ENCODE results near the gene CPLX3.

CPLX3 gene

DNA sequence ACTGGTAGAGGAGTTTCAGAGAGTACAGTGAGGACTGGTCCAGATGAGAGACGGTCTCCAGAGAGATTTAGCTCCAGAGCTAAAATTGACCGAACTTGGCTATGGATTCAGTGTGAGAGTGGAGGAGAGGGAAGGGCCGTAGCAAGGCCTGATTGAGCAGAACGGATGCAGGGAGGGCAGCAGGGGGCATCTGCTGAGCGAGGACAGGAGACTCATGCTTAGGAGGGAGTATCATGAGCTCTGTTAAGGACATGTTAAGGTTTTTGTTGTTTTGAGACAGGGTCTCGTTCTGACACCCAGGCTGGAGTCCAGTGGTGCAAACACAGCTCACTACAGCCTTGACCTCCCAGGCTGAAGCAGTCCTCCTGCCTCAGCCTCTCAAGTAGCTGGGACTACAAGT is 21.5 kb upstream of the CPLX3 start:
- no peak for DNase-seq

DNA sequence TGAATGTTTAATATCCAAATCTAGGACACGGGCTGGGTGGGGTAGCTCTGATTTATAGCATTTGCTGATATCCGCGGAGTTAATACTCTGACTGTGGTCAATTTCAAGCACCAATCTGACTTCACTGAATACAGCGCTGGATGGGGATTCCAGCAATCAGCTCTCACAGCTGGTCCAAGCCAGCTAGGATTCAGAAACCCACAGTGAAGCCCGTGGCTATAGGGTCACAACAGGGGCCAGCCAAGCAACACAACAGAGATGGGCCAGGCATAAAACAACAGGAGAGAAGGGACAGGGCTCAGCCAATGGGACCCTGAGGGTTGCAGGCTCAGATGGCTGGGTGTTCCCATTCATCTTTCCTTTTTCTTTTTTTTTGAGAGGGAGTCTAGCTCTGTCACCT is 19.1 kb upstream of the CPLX3 start:
- no peak for DNase-seq

DNA sequence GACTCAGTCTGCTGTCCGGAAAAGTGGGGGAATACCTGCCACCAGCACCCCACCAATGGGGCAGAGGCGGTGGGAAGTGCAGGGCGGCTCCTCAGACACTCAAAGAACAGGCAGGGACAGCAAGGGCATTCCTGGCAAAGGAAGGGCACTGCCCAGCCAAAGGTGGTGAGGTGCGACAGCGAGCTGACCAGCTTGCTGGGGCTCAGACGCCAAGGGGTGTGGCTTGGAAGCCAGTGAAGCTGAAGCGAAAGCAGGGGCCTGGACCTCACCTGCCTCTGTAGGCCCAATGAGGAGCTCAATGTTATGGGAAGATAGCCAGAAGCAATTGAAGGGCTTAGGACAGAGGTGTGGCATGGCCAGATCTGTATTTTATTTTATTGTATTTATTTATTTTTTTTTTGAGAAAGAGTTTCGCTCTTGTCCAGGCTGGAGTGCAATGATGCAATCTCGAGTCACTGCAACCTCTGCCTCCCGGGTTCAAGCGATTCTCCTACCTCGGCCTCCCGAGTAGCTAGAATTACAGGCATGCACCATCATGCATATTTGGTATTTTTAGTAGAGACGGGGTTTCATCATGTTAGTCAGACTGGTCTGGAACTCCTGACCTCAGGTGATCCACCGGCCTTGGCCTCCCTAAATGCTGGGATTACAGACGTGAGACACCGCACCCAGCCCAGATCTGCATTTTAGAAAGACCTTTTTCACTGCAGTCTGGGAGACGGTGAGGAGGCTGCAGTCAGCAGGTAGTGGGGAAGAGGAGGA is 18.2 kb upstream of the CPLX3 start:
- DNase-seq = no peak

DNA sequence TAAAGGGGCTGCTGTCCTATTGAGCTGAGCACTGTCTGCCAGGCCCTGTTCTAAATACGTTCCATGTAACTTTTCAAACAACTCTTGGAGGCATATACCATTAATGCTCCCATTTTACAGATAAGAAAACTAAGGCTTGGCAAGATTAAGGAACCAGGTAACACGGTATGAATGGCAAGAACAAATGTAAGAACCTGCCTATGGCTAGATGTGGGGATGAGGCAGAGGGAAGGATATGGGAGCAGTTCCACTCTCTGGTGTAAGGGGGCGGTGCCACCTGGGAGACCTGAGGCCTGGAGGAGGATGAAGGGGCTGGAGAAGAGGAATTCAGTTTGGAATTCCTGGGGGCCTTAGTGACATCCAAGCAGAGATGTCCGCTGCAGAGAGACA is 17.6 kb upstream of the CPLX3 start:
- no peak for DNase-seq

DNA sequence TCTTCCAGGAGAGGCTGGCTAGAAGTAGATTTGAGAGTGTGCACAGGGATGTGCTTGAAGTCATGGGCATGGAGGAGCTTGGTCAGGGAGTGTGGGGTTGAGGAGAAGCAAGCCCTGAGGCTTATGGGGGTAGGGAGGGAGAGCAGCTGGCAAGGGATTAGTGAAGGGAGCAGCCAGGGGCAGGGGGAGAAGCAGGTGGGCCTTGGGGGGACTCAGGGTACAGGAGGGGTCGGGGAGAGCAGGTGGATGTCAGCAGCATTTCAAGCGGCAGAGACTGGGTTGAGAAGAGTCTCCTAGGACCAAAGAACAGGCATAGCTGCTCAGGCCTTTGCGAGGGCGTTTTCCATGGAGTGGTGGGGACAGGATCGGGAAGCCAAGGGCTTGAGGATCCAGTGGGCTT is 17.2 kb upstream of the CPLX3 start:
- DNase-seq = no peak

DNA sequence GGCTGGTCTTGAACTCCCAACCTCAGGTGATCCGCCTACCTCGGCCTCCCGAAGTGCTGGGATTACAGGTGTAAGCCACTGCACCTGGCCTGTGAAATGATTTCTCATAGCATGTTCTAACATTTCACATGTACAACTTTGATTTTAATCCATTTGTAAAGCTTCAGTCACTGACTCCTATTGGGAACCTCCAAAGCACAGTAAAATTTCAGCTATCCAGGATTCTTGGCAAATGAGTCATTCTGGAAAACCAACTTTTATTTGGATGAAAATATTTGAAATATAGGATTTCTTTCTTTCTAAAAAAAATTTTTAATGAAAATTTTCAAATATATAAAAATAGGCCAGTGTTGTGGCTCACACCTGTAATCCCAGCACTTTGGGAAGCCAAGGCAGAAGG is 16.5 kb upstream of the CPLX3 start:
- DNase-seq = no peak

DNA sequence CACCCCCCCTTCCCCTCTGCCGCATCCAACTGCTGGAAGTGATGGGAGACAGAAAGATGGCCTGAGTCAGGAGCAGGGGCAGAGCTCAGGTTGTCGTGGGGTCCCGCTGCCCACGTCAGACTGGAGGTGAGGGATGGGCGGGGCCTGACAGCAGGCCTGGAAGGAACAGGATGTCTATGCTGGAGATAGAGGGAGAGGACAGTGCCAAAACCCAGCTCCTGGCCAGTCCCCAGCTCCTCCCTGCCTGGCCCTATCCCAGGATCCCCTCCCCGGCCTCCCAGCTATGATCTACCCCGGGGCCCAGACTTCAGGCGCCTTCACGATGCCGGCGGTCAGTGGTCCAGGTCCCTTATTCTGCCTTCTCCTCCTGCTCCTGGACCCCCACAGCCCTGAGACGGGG is 13.9 kb upstream of the CPLX3 start, which contains the start of gene LMAN1L:
LMAN1L (plus strand) TSS at position 303 of the 400 bp plus-strand sequence; CDS start at position 323, 20 bp downstream.
- no peak for DNase-seq

DNA sequence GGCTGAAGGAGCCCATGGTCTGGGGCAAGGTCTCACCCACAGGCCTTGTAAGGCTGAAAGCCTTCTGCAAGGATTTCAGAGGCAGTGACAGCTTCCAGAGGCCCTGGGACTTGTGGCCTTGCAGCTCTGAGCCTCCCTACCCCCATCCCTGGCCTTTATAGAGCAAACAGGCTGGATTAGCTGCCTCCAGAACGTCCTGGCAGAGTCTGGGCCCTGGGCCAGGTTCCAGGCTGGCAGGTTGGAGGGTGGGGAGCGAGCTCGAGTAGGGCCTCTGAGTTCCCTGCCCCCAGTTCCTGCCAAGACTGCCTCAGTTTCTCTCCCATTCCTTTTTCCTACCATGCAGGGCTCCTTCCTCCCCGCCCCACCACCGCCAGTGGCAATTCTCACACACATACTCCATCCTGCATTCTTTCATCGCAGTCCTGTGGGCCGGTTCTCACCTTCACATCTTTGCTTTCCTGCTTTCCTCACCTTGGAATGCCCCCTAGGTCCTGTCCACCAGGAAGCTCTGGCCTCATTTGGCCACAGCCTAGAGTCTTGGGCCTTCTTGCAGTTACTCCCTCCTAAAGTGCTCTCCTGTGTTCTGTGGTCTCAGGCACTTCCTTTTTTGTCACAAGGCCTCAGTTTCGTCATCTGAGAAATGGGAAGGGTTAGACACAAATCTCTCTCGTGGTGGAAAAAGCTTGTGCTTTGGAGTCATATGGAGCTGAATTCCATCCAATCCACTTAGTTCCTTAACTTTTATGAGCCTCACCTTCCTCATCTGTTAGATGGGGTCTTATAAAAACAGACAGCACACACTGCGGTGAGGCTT is 11.1 kb upstream of the CPLX3 start:
- no peak for DNase-seq

DNA sequence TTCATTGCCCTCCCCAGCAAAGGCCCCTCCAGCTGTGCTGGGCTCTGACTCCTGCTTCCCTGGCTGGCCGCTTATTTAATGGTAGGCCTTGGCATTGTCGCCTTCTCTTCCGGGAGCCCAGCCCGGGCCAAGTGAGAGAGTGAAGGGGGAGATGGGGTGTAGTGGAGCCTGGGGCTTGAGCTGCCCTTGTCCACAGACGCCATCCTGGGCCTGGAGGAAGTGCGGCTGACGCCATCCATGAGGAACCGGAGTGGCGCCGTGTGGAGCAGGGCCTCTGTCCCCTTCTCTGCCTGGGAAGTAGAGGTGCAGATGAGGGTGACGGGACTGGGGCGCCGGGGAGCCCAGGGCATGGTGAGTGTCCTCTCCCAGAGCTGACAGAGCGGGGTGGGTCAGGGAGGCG is 10.5 kb upstream of the CPLX3 start:
- no peak for DNase-seq

DNA sequence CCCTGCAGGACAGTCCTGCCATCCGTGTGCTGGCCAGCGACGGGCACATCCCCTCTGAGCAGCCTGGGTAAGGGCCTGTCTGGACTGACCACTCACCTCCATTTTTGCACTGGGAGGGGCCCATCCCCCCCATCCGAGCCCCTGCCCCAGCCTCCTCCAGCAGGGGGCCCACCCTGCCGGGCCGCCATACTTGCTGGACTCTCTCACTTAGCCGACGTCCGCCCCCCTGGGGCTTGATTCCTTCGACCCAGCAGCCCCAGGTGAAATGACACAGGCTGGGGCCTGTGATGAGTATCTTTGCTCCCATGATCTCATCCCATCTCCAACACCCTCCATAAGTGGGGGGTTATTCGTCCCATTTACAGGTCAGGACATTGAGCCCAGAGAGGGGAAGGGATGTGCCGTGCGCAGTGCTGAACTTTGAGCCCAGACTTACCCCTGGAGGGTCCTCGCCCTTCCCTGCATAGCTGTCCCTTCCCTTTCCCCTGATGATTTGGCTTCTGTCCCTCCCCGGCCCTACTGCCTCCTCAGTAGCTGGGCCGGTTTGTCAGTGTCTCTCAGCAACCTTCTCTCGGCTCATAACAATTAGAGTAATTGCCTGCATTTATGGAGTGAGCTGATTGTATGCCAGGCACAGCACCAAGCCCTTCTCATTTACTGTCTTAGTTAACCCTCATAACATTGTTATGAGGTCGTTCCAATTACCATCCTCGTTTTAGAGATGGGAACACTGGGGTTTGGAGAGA is 9.6 kb upstream of the CPLX3 start:
- no peak for DNase-seq

DNA sequence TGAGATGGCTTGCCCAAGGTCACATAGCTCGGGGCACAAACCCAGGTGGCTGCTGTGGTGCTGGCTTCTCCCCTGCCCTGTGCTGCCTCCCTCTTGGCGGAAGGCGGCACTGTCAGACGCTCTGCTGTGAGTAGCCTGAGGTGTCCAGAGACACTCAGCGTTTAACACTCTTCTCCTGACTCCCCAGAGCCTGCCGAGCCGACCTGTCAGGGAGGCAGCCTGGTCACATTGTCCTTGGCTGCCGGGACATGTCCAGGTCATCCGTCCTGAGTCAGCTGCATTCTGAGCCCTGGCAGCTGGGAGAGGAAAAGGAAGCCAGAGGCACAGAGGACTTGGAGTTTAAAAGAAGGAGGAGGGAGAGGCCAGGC is 9.1 kb upstream of the CPLX3 start:
- no peak for DNase-seq

DNA sequence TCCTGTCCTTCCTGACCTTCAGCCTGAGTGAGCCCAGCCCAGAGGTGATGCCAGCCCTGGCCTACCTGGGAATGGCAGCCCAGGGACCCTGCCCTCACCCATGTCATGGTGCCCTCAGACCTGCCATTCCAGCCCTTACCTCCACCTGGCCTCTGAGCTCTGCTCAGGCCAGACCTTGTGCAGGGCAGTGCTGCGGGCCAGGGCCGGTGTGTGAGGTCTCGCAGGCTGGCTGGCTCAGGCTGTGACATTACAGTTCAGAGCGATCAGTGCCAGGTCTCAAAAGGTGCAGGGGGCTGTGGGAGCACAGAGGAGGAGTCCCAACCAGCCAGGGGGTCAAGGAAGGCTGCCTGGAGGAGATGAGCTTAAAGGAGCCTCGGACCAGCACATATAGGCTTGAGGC is 6.4 kb upstream of the CPLX3 start:
- DNase-seq = no peak

DNA sequence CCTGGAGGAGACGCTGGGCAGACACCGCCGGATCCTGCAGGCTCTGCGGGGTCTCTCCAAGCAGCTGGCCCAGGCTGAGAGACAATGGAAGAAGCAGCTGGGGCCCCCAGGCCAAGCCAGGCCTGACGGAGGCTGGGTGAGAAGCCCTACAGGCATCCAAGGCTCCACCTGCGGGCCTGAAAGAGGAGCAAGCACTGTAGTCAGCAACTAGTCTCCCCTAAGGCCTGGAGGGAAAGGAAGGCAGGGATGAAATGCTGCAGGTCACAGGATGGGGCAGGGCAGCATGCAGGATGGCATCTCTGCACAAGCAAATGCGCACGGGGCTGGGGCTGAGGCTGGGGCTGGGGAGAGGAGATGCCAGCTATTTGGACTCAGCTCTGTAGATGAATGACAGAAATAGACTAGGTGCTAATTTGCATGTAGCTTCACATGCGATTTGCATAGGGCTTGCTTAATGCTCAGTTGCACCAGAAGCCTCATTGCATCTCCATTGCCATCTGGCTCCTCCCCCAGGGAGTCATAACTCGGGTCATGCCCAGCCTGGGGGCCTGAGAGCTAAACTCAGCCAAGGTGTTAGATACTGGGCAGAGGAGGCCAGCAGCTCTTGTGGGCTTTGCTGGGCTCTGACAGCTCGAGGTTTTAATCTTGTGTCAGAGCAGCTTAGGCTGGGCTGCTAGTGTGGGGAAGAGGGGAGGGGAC is 5.2 kb upstream of the CPLX3 start:
- DNase-seq = no peak

DNA sequence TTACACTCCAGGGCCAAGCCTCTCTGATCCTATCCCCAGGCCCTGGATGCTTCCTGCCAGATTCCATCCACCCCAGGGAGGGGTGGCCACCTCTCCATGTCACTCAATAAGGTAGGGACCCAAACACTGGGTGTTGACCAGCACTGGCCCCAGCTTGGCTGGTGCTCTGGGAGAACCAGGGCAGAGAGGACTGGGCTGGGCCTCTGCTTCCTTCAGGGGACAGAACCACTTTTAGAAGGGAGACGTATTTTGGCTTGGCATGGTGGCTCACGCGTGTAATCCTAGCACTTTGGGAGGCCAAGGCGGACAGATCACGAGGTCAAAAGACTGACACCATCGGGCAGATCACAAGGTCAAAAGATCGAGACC is 4.7 kb upstream of the CPLX3 start:
- DNase-seq = no peak

DNA sequence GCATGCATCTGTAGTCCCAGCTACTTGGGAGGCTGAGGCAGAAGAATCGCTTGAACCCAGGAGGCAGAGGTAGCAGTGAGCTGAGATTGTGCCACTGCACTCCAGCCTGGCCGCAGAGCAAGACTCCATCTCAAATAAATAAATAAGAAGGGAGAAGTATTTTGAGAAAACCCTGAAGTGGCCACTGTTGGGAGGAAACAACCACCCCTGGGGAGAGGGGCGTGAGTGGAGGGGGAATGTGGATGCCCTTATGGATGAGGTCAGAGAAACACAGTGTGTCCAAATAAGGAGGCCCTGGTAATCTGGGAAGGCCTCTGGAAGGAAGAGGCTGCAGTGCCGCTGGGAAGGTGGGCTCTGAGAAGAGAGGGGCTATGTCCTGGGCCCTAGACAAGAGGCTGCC is 4.2 kb upstream of the CPLX3 start:
- no peak for DNase-seq

DNA sequence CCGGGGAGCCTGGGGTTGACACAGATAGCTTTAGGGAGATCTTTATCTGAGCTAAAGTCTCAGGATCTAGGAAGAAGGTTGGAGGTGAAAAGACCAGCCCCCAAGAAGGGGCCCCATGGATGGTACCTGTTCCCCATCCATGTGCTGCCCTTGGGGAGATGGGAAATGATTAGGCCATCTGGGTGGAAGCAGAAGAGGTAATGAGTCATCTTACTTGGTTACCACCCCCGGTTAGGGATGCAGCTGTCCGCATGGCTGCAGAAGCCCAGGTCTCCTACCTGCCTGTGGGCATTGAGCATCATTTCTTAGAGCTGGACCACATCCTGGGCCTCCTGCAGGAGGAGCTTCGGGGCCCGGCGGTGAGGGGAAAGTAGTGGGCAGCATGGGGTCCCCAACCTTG is 3.1 kb upstream of the CPLX3 start:
- DNase-seq = no peak

DNA sequence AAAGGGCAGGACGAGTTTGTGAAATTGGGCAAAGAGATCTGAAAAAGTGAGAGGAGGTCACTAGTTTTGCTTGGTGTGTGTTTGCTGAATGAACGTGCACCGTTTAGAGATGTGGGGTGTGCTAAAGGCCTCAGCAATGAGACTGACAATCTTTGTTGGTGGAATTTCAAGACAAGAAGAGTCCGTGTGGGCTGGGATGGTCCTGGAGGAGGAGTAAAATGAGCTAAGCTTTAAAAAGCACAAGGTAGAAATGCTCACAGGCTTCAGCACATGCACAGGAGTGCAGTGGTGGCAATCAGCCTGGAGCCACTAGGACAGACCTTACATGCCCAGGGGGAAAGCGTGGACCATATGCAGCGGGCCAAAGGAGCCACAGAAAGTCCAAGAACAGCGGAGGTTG is 1.5 kb upstream of the CPLX3 start:
- DNase-seq = no peak

DNA sequence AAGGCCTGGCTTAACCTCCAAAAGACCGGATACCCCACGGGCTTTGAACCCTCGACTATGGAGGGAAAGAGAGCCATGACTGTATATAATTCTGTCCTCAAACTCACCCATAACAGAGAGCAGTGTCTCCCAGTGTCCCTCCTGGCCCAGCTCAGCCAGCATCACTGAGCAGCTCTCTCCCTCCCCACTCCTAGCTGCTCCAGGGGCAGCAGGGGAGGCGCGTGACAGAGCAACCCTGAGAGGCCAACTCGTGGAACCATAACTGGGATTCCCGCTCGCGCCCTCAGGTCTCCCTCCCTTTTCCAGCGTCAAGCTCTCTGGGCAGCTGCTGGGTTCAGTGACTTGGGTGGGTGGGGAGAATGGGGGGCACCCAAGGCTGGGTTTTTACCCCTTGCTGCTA is 561 bp upstream of the CPLX3 start:
- no peak for DNase-seq

DNA sequence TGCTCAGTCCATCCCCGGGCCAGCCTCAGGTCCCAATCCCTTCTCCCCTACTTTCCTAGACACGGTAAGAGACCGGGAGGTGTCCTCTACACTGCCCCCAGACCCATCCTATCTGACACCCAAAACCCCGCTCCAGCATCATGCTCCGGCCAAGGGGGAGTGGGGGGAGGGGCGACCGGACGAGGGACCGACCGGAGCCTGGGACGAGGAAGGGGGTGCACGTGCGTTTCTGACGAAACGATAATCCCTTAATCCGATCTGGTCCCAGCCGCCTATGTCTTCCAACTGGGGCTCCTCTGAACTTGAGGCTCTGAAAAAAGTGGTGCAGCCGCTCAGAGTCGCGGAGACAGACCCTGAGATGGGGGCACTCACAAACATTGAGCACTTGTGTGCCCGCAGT is 494 bp downstream of the CPLX3 start:
- DNase-seq = no peak

DNA sequence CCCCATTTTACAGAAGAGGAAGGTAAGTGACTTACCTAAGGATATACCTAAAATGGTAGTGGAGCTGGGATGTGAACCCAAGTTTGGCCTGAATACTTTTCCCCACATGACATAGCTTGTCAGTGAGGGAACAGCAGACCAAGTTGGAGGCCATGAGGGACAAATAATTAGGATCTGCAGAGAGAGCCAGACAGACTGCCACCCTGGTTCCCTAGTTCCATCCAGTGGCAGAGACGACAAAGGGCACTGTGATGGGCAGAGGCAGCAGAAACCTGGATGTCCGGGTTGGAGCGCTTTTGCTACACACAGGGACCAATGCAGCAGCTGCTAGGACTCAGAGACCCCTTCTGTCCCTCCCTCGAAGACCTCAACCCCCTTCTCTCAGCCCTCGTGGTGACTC is 1.2 kb downstream of the CPLX3 start:
- no peak for DNase-seq

DNA sequence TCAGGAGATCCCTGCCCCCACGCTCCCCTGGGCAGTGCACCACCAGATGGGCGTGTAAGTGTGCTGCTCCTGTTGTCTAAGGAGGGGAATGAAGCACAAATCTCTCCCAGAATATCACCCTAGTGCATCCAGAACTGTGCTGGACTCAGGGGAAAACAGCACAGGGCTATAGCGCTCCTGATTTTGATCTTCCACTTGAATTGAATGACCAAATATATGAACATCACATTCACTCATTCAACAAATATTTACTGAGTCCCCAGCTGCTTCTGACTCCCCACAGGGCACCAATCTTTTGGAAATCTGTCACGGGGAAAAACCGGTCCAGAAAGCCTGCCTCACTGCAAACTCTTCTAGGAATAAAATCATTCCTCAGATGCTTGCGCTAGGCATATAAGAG is 2.4 kb downstream of the CPLX3 start:
- no peak for DNase-seq

DNA sequence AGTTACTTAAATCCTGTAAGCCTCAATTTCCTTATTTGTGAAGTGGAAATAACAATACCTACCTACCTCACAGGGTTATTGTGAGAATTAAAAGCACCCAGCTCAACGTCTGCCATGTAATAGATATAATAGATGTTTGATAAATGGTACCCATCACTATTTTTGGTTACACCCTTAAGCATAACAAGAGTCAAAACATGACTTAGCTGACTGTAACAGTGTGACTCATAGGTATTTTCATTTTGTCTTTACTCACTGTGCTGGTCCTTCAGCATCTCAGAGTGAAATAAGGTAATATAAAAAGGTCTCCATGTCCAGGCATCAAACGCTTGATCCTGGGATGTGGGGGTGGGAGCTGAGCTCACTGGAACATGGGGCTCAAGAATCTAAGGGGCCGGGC is 3.1 kb downstream of the CPLX3 start:
- DNase-seq = no peak

DNA sequence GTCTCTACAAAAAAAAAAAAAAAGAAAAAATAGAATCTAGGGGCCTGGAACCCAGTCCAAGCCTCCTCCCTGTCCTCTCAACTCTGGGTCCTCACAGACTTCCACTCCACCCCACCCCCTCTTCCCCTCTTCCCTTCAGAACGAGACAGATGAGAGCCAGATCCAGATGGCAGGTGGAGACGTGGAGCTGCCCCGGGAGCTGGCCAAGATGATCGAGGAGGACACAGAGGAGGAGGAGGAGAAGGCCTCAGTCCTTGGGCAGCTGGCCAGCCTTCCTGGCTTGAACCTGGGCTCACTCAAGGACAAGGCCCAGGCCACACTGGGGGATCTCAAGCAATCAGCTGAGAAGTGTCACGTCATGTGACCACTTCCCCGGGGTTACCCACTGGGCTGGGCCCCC is 3.6 kb downstream of the CPLX3 start:
- DNase-seq = no peak
